ENCODE data around the gene SLC35E4.
"Not testable (repeated sequence)": the region's sequence is repeated elsewhere in the genome, so short reads cannot be mapped to it uniquely, and the experiment has no call there.

SLC35E4 gene, protein sequence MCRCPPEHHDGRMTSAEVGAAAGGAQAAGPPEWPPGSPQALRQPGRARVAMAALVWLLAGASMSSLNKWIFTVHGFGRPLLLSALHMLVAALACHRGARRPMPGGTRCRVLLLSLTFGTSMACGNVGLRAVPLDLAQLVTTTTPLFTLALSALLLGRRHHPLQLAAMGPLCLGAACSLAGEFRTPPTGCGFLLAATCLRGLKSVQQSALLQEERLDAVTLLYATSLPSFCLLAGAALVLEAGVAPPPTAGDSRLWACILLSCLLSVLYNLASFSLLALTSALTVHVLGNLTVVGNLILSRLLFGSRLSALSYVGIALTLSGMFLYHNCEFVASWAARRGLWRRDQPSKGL

GRCh38 chr22:30635273-30636225, at the start of gene SLC35E4:
Gene SLC35E4, plus strand, starts transcription at chr22:30635781. Its CDS starts 670 bp downstream, at chr22:30636451.
- DNase-seq (ENCODE audit: low read depth in 3 of 3): peak; percentile 89 to 95 (median 95)

DNA sequence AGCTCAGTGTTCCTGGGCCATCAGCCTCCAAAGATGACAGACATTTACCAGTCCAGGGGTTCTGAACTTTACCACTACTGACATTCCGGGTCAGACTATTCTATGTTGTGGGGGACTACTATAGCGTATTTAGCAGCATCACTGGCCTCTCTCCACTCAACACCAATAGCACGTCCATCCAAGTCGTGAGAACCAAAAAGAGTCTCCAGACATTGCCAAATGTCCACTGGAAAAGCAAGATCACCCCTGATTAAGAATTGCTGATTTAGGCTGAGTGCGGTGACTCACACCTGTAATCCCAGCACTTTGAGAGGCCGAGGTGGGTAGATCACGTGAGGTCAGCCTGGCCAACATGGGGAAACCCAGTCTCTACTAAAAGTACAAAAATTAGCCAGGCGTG, 49.2 kb upstream of the SLC35E4 start:
- no peak for DNase-seq (ENCODE audit: low read depth in 3 of 3)

GRCh38 chr22:30591191-30591587, 44.4 kb upstream of the SLC35E4 start:
- no peak for DNase-seq (ENCODE audit: low read depth in 3 of 3)

- peak; percentile 87 to 91 (median 91) for DNase-seq (ENCODE audit: low read depth in 3 of 3)
These were observed 43.8 kb upstream of the SLC35E4 start, which contains the start of gene PES1 for GRCh38 chr22:30591588-30592359. Gene PES1, minus strand, starts transcription at chr22:30591910. Its CDS starts 77 bp downstream, at chr22:30591833.

DNA sequence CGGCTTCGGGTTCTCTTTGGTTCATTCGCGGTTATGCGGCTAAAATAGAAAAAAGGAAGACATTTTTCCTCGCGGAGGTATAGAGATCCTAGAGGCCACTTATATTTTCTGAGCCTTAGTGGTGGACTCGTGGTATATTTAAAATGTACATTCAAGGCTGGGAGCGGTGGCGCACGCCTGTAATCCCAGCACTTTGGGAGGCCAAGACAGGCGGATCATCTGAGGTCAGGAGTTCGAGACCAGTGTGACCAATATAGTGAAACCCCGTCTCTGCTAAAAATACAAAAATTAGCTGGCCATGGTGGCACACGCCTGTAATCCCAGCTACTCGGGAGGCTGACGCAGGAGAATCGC, 43.2 kb upstream of the SLC35E4 start:
- DNase-seq (ENCODE audit: low read depth in 3 of 3): not testable (repeated sequence)

GRCh38 chr22:30596199-30596598, 39.4 kb upstream of the SLC35E4 start:
- DNase-seq (ENCODE audit: low read depth in 3 of 3): no peak

GRCh38 chr22:30596886-30597285, 38.7 kb upstream of the SLC35E4 start:
- DNase-seq (ENCODE audit: low read depth in 3 of 3): no peak

DNA sequence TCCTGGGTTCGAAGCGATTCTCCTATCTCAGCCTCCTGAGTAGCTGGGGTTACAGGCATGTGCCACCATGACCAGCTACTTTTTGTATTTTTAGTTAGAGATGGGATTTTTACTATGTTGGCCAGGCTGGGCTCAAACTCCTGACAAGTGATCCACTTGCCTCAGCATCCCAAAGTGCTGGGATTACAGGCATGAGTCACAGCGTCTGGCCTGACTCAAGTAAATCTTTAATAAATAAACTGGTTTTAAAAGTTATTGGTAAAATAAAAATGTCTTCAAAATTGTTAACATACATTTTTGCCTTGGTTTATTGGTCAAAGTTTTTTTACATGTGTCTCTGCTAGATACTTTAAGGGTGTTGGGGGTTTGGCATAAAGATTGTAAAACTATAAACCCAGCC, 36.6 kb upstream of the SLC35E4 start:
- no peak for DNase-seq (ENCODE audit: low read depth in 3 of 3)

DNA sequence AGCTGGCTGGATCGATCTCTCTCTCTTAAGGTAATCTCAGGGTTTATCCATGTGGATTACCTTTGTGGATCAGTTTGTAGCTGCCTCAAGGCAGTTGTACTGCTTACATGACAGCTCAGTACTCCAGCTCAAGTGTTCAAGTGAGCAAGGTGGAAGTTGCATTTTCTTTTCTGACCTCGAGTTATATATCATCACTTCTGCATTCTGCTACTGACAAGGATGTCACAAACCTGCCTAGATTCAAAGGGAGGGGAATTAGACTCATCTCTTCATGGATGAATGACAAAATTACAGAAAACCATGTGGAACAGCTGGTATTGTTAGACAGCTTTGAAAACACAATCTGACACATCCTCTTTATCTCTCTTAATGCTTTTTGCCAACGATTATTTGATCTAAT, 34.7 kb upstream of the SLC35E4 start:
- DNase-seq (ENCODE audit: low read depth in 3 of 3): no peak

GRCh38 chr22:30601464-30601863, 34.1 kb upstream of the SLC35E4 start:
- no peak for DNase-seq (ENCODE audit: low read depth in 3 of 3)

DNA sequence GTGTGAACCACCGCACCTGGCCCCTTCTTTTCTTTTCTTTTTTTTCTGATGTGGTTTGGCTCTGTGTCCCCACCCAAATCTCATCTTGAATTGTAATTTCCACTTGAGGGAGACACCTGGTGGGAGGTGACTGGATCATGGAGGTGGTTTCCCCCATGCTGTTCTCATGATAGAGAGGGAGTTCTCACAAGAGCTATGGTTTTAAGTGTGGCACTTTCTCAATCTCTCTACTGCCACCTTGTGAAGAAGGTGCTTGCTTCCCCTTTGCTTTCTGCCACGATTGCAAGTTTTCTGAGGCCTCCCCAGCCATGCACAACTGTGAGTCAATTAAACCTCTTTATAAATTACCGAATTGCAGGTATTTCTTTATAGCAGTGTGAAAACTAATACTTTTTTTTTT, 33.5 kb upstream of the SLC35E4 start:
- no peak for DNase-seq (ENCODE audit: low read depth in 3 of 3)

DNA sequence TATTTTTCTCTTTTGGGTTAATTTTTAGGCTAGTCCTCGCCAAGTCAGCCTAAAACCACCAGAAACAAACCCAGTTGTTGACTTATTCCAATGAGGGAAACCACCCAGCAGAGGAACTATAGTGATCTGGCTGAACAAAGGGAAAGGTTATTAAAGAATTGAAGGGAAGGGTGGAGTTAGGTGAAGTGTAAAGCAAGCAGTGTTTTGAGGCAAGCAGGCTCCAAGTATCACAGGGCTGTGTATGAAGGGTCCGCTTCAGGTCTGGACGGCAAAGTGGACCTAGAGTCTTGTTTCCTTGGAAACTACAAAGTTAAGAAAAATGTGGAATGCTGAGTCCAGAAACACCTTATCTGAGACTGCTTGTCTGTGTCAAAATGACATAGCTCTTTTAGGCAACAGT, 31.8 kb upstream of the SLC35E4 start:
- no peak for DNase-seq (ENCODE audit: low read depth in 3 of 3)

DNA sequence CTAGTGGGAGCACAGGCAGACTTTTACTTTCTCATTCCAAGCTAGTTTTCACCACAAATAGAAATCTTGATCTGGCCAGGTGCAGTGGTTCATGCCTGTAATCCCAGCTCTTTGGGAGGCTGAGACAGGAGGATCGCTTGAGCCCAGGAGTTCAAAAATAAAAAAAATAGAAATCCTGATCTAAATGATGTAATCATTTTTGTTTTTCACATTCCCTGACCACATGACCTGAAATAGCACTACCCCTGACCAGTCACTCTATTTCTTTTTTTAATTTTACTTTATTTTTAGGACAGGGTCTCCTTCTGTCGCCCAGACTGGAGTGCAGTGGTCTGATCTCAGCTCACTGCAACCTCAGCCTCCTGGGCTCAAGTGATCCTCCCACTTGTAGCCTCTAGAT, 30.9 kb upstream of the SLC35E4 start:
- no peak for DNase-seq (ENCODE audit: low read depth in 3 of 3)

DNA sequence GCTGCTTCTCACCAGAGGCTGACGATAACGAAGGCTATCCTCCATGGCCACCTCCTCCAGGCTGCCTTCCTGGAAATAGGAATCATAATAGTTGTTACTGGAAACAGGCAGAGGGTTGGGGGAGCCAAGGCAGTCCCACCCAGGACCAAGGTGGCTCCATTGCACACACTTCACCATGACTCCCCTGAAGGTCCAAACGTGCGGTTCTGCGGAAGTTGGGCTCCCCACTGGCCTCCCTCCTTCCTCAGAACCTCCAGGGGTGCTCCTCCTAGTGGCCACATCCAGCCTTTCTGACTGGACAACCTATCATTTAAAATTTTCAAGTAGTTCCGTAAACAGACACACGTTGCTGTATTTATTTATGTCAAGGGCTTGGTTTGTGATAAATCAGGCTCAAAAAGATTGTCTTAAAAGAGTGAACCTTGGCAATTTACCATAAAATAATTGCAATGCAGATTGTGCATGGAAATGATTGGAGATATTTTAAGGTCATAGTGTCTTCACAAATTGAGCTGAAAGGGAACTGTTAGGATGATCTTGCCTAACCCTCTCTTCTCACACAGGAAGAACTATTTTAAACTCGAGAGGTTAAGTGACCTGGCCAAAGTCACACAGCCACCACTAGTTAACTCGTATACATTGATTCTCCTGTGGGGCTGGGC, 30.0 kb upstream of the SLC35E4 start:
- DNase-seq (ENCODE audit: low read depth in 3 of 3): peak in 1 of 3 experiments; percentile 42

DNA sequence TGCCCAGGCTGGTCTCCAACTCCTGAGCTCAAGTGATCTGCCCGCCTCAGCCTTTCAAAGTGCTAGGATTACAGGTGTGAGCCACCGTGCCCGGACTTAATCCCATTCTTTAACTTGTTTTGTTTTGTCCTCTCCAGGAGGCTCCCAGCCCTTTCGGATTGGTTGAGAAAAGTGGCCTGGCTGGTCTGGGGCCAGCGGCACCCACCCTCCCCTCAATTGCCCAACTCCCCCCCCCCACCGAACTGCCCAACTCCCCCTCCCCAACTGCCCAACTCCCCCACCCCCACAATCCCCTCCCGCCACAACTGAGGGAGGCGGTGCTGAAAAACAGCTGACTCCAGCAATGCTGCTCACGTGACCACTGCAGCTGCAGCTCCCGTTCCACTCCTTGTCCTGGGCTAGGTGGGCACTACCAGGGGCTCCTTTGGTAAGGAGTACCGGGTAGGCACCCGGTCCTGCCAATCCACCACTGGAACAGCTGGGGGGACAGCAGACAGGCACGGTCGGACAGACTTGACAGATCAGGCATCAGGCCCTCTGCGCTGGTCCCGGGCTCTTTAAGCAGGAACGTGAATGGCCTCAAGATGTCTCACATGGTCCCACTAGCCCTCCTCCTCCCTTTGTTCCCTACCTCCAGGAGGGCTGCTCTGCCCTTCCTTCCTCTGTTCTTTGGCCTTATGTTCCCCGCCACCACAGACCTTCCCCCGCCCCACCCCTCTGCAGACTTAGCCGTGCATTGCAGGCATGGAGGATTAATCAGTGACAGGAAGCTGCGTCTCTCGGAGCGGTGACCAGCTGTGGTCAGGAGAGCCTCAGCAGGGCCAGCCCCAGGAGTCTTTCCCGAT, 28.9 kb upstream of the SLC35E4 start, which contains the start of gene TCN2:
TCN2 (plus strand) TSS at position 720 of the 845 bp plus-strand sequence. CDS start 158 bp downstream, outside the sequence.
- DNase-seq (ENCODE audit: low read depth in 3 of 3): peak in 1 of 3 experiments; percentile 44

DNA sequence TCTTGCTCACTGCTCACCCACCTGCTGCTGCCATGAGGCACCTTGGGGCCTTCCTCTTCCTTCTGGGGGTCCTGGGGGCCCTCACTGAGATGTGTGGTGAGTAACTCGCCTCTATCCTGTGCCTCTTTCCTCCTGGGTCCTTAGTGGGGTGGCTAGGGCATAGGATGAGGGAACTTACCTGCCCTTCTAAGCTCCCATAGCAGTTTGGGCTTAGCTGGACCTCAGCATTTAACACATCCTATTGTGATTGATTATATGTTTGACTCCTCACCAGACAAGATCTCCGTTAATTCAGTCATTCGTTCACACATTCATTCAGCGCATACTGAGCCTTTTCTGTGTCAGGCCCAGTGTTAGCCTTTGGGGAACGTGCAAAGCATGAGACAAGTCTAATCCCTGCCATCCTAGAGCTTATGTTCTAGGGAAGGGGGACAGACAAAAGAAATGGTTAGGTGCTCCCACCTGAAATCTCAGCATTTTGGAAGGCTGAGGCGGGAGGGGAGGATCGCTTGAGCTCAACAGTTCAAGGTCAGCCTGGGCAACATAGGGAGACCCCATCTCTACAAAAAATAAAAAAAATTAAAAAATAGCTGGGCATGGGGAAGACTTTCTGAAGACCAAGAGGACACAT, 28.2 kb upstream of the SLC35E4 start:
- no peak for DNase-seq (ENCODE audit: low read depth in 3 of 3)

GRCh38 chr22:30607939-30608338, 27.6 kb upstream of the SLC35E4 start:
- no peak for DNase-seq (ENCODE audit: low read depth in 3 of 3)

GRCh38 chr22:30609260-30610185, 26.1 kb upstream of the SLC35E4 start:
- no peak for DNase-seq (ENCODE audit: low read depth in 3 of 3)

- DNase-seq (ENCODE audit: low read depth in 3 of 3): no peak
These were observed 25.3 kb upstream of the SLC35E4 start for GRCh38 chr22:30610299-30610698.
